GM21367 (cell line): Measurements from ENCODE around the gene CROCC.

ENCODE experiments used
- ATAC-seq: cut with Tn5 transposase; IDR thresholded peaks from one replicate; pipeline ENCODE4 v1.9.1; 2021; ENCODE audit not compliant: unreplicated experiment

The CROCC gene

DNA sequence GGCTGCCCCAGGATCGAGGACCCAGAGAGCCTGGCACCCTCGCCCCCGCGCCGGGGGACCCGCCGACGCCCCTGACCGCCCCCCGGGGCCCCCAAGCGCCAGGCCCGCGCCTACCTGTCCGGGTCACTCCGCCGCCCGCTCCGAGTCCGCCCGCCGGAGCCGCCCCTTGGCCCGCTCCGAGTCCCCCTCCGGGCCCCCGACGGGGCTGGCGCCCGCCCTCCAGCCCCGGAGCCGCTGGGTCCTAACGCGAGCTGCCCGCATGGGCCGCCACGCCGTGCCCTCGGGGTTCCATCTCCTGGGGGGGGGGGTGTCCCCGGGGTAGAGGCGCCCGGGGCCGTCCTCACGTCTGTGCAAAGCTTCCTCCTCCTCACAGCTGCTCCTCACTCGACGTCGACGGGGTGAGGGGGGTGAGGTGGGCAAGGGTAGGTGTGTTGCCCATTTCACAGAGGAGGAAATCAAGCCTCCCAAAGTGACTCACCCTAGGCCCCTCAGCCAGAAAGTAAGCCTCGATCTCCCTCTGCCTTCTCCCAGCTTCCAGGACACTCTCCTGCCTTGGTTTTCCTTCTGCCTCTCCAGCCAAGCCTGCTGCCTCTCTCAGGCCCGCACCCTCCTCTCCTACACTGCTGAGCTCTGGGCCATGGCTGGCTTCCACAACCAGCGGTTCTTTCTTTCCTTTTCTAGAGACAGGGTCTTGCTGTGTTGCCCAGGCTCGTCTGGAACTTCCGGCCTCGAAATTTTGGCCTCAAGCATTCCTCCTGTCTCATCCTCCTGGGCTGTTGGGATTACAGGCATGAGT, 58.9 kb downstream of the CROCC start, which contains the start of gene MFAP2:
TSS of gene MFAP2 (minus strand) at position 148 of the 796 bp plus-strand sequence. CDS start 2,347 bp downstream, outside the sequence.
- ATAC-seq, result no peak

DNA sequence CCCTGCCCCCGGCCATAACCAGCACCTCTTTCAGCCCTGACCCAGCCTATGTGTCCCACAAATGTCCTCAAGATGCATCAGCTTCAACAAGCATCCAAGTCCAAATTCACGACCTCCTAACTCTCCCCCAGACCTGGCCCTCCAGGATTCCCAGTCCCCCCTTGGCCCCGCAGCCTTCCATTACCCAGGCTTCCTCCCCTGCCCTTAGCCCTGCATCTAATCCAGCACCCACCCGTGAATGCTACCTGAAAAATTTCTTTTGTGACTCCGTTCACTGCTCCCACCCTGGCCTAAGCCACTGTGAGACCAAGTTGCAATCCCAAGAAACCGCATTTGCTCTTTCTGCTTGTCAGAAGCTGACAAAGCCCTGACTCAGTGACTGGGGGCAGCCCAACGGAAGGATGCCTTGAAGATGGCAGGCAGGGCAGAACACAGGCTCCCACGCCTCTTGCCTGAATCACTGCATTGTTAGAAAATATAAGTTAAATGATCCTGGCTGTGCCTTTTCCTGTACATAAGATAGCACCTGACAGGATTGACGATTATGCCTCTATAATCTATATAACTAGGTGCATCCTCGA, 59.6 kb downstream of the CROCC start:
- no peak for ATAC-seq

DNA sequence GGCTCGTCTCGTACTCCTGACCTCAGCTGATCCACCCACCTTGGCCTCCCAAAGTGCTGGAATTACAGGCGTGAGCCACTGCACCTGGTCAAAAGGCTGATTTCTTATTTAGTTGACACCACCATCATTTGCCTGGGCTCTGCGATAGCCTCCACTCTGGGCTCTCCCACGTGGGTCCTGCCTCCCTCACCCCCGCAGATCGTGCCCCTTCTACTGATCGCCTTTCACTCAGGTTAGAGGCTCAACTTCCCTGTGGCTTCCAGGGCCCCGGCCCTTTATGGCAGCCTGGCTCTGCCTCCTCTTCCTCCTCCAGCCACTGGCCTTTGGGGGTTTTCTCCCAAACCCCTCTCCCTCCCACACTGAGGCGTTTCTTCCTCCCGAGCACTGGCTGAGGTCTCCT, 61.2 kb downstream of the CROCC start:
- ATAC-seq, result no peak

DNA sequence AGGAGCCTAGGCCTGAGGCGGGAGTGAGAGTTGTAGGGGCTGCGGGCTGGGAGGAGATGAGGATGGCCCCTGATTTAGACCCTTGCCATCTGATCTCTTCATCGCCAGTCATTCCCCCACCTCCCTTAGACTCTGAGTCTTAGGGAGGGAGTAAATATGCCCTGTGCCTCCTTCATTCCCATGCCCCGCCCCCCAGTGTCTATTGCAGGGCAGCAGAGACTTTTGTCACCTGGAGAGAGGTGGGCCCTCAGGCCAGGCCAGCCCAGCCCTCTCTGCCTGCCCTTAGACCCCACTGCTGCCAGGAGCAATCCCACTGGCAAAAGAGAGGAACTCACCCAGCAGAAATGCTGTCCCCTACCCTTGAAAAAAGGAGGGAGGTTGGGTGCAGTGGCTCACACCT, 61.9 kb downstream of the CROCC start:
- ATAC-seq, result no peak

DNA sequence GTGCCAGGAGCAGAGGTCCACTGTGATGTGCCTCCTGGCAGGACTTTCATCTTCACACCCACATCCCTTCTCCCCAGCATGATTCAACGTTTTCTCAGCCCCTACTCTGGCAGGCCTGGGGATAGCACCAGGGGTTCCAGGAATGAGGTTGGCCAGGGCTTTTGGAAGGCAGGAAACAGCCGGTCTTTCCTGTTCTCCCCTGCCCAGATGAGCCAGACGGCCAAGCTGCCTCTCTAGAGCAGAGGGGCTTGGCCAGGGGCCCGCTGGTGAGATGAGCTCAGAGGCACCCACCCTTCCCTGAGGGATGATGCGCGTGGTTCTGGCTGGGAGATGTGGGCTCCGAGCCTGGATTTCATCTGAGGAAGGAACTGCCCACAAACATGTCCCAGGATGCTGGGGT, 63.0 kb downstream of the CROCC start:
- ATAC-seq, result no peak

DNA sequence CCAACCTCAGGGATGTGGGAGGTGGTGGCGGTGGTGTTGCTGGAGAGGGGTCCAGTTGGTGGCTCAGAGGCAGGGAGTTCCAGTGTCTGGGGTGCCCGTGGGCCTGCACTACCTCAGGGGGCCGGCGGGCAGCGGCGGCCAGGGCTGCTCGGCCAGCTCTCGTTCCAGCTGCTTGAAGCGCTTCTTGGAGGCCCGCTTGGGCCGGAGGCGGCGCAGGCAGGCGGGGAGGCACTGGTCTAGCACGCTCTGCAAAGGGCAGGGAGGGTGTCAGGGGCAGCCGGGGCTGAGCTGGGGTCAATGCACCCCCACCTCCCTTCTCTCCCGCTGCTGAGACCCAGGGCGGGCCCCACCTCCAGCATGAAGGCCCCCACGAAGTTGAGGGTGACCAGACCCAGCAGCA, 64.4 kb downstream of the CROCC start:
- ATAC-seq, result no peak

DNA sequence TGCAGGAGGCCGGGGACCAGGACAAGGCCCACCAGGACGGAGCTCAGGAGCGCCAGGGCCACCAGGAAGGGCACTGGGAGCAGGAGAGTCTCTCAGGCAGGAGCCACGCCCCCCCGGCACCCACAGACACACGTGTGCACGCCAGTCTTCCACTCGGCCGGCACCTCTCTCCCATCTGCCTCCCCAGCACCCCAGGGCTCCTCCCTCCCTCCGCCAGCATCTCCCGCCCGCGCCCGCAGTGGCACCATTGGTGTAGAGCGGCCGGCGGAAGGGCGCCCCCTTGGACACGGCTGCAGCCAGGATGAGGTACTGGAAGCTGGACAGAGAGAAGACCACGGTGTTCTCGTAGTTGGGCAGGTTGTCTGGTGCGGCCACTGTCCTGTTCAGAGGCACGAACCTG, 64.8 kb downstream of the CROCC start:
- no peak for ATAC-seq

DNA sequence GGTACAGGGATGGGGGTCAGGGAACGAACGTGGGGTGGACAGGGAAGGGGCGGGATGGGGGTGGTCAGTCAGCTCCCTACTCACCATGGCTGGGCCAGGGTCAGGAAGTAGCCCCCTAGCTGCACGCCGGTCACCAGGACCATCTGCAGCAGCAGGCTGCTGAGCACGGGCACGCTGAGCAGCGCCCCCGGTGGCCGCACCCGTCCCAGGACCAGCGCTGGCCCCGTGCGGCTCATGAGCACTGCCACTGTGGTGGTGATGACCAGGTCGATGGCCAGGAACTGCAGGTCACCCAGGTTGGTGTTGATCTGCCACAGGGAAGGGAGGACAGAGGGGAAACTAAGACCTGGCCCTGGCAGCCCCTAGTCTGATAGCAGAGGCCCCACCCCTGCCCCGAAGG, 65.2 kb downstream of the CROCC start:
- no peak for ATAC-seq

DNA sequence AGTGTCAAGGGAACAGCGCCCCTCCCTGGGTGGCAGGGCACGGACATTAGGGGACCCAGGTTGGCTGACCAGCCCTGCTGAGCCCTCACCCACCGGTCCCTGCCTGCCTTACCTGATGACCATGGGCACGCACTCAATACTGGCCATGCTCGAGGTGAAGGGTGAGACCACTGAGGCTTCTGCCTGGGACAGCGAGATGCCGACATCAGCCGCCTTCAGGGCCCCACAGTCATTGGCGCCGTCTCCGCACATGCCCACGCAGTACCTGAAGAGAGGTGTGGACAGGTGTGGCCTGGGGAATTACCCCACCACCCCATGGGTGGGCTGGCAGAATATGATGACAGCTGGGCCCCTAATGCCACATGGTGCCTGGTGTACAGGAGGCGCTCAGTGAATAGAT, 66.5 kb downstream of the CROCC start:
- ATAC-seq, result no peak

DNA sequence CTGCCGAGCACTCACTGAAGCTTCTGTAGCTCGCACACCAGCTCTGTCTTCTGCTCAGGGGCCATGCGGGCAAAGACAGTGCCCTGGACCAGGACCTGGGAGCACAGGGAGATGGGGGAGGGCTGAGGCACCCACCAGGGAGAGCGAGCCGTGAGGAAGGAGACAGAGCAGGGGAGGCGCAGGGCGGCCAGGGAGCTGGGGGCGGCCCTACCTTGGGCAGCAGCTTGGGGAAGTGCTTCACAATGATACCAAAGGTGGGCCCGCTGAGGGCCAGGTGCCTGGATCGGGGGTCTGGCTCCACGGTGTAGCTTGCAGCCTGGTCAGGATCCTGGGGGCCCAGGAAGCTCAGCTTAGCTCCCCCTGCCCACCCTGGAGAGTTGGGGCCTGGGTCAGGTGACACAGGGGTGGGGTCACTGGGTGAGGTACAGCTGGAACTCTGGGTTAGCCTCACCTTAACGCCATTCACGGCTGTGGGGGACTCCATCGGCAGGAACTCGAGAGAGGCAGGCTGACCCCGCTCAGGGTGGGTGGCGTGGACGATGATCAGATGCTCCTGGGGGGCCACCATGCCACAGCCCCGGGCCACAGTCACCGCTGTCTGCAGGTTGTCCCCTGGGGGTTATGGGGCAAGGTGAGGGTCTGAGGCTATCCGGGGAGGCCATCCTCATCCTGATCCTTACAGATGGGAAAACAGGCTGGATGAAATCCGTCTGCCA, 68.1 kb downstream of the CROCC start:
- no peak for ATAC-seq

DNA sequence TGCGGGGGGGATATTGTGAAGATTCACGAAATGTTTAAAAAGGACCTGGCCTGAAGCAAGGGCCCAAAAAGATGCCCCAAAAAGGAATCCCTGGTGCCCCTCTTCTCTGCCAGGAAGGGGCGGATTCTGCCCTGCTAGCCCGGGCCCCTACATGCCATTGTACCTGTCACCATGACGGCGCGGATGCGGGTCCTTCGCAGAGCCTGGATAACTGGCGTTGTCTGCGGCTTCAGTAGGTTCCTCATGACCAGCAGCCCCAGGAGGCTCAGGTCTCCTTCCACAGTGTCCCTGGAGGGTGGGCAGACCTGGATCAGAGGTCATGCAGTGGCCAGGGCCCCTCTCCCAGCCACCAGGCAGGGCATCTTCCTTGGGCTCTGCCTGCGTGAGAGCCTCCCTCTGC, 69.8 kb downstream of the CROCC start:
- ATAC-seq, result no peak

DNA sequence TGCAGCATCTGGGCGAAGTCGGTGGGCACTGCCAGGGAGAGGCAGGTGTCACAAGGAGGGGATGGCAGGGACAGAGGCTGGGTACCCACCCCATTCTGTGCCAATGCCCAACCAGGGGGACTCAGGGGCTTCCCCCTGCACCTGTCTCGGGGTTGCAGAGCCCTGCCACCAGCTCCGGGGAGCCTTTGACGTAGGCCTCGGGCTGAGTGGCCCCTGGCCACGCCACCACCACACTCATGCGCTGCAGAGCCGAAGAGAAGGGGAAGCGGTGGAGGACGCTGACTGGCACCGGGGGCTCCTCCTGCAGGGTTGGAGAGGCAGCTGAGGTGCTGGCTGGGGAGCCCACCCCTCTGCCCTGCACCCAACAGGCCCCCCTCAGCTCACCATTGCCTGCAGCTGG, 70.4 kb downstream of the CROCC start:
- no peak for ATAC-seq

DNA sequence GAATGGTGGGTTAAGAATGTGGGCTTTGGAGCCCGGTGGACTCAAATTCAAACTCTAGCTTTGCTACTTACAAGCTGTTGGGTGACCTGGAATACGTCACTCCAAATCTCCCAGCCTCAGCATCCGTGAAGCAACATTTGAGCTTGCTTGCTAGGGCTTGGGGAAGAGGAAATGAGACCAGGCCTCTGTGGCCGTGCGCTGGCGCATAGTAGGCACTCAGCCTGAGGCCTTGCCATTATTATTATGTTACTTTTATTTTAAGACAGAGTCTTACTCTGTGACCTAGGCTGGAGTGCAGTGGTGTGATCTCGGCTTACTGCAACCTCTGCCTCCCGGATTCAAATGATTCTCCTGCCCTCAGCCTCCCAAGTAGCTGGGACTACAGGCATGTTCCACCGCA, 70.9 kb downstream of the CROCC start:
- no peak for ATAC-seq

DNA sequence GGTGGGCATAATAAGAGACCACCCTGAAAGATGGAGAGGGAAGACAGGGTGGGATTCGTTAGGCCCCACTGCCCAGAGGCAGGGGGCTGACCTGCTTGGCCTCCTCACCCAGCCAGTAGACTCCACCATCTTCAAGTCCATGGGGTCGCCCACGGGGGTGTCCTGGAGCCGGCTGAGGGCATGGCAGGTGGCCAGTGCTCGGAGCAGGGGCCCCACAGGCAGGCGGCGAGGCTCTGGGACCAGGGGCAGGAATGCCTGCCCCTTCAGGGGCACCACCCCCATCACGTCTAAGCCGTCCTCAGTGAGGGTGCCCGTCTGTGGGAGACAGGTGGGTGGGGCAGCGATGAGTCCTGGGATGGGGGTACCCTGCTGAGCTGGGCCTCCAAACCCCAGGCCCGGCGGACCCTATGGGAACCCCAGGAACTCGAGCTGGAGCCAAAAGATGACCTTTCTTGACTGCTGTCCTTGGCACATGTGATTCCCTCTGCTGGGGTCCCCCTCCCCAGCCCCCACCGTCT, 71.8 kb downstream of the CROCC start:
- no peak for ATAC-seq

DNA sequence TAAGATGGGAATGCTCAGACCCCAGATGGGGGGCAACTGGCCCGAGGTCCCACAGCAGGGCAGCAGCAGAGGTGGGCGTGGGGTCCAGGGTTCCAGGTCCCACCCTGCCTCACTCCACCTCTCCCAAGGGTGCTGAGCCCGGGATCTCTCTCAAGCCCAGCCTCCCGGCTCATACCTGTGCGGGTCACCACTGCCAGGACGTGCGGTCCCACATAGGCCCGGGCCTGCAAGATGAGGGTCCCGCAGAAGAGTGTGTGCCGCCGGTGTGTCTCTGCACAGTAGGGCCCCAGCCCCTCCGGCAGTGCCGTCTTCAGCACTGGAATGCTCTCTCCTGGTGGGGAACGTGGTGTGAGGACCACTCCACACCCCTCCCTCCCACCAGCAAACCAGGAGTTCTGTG, 75.1 kb downstream of the CROCC start:
- no peak for ATAC-seq

DNA sequence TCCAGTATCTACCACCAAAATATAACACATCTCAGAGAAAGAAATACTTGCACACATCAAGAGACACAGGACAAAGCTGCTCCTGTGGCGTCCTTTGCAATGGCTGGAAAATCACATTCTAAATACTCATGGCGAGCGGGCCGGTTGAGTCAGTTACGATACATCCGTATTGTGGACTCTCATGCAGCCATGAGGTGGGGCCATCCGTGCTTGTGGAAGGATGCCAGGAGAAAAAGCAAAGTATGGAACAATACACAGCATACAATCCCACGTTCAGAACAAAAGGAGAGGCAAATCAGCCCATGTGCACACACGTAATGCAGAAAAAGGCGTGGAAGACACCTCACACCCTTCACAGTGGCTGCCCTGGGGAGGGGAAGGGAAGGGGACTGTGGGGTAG, 76.9 kb downstream of the CROCC start:
- no peak for ATAC-seq

DNA sequence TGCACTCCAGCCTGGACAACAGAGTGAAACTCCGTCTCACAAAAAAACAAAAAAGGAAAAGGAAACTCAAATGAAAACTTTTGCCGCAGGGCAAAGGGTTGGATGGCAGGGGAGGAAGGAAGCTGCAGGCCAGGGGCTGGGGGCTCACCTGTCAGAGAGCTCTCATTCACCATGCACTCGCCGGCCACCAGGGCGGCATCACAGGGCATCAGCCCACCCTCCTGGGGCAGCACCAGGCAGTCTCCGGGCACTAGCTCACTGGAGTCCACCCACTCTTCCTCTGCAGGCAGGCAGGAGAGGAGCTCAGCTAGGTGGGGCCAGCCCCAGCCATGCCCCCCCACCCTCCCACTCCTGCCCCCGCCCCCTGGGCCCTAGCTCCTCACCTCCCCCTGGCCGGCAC, 78.1 kb downstream of the CROCC start:
- no peak for ATAC-seq

DNA sequence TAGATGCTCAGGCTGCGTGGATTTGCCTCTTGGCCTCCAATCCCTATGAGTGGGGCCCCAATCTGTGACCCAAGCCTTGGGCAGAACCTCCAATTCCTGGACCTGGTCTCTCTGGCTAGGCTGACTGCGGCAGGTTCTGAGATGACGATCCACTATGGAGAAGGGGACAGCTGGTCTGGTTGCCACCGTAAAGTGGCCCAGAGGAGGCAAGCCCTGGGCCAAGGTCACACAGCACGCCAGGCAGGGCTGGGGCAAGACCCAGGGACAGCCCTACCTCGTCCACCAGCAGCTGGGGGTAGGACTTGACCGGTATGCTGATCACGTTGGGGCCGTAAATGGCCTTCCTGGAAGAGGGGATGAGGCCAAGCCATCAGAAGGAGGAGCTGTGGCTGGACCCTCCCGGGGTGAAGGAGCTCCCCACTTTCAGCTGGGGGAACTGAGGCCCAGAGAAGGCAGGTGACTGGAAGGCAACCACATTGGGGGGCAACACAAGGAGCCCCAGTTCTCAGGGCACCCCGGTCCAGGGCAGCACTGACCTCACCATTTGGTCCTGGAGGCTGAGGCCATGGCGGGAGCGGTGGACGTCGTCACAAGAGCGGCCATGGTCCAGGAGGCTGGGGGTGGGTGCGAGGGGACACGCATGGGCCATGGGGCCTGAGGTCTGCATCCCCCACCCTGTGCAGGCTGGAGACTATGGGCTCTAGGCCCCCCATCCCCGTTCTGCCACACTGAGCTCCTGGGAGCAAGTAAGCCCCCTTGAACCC, 80.2 kb downstream of the CROCC start:
- no peak for ATAC-seq

DNA sequence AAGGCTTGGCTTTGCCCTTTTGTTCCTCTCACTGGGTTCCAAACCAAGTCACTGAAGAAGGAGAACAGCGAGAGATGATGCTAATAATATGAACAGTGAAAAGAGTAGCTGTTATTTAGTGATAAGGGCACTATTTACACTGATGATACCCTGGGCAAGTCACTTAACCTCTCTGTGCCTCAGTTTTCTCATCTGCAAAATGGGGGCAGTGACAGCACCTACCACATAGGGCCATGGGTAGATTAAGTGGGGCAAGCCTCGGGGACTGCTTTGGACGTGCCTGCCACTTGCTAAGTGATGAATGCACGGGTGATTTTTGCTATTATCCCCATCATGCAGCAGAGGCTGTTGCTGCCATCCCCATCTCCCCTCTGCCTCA, 80.8 kb downstream of the CROCC start:
- ATAC-seq, result no peak

DNA sequence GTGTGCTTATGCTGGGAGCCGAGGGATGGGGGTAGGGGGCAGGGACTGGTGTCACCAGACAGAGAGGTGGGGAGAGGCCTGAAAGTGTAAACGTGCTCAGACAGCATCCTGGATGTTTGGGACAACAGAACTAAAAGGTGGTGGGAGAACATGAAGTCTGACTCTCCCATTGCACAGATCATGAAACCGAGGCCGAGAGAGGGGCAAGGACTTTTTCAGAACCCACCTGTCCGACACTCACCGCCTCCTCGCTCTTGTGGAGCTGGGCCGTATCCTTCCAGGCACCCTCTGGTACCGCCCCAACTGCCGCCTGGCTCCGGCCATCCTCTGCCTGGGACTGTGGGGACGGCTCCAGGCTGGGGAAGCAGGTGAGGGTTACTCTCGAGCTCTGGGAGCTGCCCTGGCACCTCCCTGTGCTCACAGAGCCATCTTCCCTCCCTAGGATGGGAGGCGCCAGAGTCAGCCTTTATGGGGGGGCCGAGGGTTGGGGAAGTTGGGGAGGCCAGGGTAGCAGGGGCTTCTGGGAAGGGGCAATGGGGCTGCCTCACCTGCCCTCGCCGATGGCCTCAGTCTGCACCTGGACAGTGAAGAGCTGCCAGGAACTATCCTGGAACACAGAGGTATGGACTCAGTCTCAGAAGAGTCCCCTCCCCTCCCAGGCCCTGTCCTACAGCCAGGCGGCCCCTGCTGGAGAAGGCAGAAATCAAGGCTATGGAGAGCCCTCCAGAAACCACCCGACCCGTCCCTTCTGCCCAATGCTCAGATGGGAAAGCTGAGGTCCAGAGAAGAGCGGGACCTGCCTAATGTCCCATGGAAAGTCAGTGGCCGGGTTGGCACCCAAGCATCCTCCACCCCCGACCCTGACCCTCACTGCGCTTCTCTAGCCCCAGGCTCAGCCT, 83.0 kb downstream of the CROCC start:
- ATAC-seq, result no peak
